Cardiac muscle cell (in vitro differentiated cells and primary cell): Measurements from ENCODE around the gene CDH4. TPM values are rescaled to one million over a fixed set of nuclear protein-coding genes. Genes with fewer than 3 reads are reported as not detected.
A peak's percentile ranks its signal among the peaks of the same experiment; 100 is the strongest.

Experiments
- DNase-seq, 2 donors: peaks; one replicate each; pipeline versions ENCODE4 v3.0.0 to v3.0.0-alpha.2; 2010 to 2017; ENCODE audit warnings: low read depth in 1 of 2, low spot score in 1 of 2
- H3K27ac ChIP-seq: fragments of 200-600 bp; sonication (generic); 2 replicates; pipeline ENCODE4 v1.5.1; 2016
- H3K27me3 ChIP-seq: fragments of 200-600 bp; sonication (generic); 2 replicates; pipeline ENCODE4 v1.6.0; 2016; ENCODE audit warnings: control low read depth
- H3K36me3 ChIP-seq: fragments of 200-600 bp; sonication (generic); 2 replicates; pipeline ENCODE4 v1.5.1; 2016; ENCODE audit warnings: control low read depth
- H3K4me1 ChIP-seq: fragments of 200-600 bp; sonication (generic); 2 replicates; pipeline ENCODE4 v1.8.1; 2017; ENCODE audit warnings: low read depth, mild to moderate bottlenecking, mixed run types
- H3K4me3 ChIP-seq: fragments of 200-600 bp; sonication (generic); 2 replicates; pipeline ENCODE4 v1.5.1; 2016; ENCODE audit warnings: mild to moderate bottlenecking
- H3K9me3 ChIP-seq: fragments of 200-600 bp; sonication (generic); 2 replicates; pipeline ENCODE4 v1.5.1; 2017; ENCODE audit warnings: low read depth, mild to moderate bottlenecking, control low read depth
- polyA plus RNA-seq: library from polyadenylated mRNA; unstranded; fragments of >200 nt; fragmentation: Nextera tagmentation; extraction: Ambion mirVana; gene quantifications from 2 replicates; pipeline ENCODE4 v1.2.1, GENCODE V29; 2016
- total RNA-seq: library from RNA; depleted of rRNA; stranded (reverse); fragments of >200 nt; gene quantifications from 2 replicates; pipeline ENCODE4 v1.2.3, GENCODE V29; 2016
- TF ChIP-seq, protein P1 (sequence below): IDR thresholded peaks from 2 replicates; pipeline ENCODE4 v1.5.1; 2012; ENCODE audit warnings: low read depth, mild to moderate bottlenecking, low read length

CDH4 gene
- total and polyA plus RNA-seq, 2 experiments from 2014 or later, result 0.43 to 0.80 TPM

DNA sequence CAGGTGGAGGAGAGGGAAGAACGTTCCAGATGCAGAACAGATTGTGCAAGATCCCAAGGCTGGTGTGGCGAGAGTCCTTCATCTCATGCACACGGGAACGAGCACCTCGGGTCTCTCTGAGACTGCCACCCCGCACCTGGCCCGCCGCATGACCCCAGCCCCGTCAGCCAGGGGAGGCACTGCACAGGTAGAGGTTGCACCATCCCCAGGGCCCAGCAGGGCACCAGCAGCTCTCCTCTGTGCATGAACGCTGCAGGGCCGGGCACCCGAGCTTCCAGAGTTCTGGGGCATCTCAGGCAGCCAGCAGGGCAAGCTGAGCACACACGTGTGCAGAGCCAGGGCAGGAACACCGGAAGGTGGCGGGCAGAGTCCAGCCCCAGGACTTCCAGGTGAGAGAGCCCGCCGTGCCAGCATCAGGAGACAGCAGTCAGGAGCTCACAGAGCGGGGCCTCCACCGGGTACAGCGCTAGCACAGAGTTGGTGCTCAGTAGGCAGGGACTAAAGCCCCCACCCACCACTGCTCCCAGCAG, 620.4 kb downstream of the CDH4 start:
- no peak overlapping the region for H3K27ac ChIP-seq
- DNase-seq, result no peak
- H3K4me3 ChIP-seq, result no peak overlapping the region
- no peaks in the 10 kb centered on the region for H3K4me1 ChIP-seq
- H3K9me3 ChIP-seq, result no peaks in the 10 kb centered on the region
- TF ChIP-seq, protein P1, sequence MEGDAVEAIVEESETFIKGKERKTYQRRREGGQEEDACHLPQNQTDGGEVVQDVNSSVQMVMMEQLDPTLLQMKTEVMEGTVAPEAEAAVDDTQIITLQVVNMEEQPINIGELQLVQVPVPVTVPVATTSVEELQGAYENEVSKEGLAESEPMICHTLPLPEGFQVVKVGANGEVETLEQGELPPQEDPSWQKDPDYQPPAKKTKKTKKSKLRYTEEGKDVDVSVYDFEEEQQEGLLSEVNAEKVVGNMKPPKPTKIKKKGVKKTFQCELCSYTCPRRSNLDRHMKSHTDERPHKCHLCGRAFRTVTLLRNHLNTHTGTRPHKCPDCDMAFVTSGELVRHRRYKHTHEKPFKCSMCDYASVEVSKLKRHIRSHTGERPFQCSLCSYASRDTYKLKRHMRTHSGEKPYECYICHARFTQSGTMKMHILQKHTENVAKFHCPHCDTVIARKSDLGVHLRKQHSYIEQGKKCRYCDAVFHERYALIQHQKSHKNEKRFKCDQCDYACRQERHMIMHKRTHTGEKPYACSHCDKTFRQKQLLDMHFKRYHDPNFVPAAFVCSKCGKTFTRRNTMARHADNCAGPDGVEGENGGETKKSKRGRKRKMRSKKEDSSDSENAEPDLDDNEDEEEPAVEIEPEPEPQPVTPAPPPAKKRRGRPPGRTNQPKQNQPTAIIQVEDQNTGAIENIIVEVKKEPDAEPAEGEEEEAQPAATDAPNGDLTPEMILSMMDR, result no peak
- H3K27me3 ChIP-seq, result no peaks in the 10 kb centered on the region
- H3K36me3 ChIP-seq, result no peaks in the 10 kb centered on the region

DNA sequence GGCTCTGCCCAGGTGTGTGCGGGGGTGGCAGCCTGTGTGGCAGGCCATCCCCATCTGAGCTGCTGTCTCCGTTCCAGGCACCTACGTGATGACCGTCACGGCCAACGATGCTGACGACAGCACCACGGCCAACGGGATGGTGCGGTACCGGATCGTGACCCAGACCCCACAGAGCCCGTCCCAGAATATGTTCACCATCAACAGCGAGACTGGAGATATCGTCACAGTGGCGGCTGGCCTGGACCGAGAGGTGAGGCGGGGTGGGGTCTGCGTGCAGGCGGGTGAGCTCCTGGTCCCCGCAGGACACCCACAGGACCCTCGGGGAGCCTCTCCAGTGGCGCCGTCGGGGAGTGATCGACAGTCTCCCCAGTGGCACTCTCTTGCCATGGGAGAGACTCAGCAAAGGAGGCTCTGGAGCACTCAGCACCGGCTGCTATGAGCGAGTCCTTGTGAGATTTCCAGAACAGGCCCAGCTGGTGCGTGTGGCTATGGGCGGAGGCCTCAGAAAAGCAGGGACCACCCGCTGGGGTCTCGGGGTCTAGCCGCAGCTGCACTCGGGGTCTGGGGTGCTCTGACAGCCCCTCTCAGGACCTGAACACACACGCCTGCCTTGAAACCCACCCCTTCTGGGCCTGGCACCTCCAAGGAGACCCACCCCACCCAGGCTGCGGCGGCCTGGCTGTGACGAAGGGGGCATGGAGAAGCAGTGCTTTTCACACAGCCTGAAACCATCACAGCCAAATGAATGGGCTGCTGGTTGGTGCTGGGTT, 621.8 kb downstream of the CDH4 start:
- DNase-seq, result no peak
- Histone ChIP-seq H3K27ac (no peak overlapping the region), H3K36me3 (no peaks in the 10 kb centered on the region), H3K4me3 (no peak overlapping the region), H3K4me1 (no peaks in the 10 kb centered on the region), H3K27me3 (no peaks in the 10 kb centered on the region), H3K9me3 (no peaks in the 10 kb centered on the region)
- TF ChIP-seq, protein P1, result no peak

DNA sequence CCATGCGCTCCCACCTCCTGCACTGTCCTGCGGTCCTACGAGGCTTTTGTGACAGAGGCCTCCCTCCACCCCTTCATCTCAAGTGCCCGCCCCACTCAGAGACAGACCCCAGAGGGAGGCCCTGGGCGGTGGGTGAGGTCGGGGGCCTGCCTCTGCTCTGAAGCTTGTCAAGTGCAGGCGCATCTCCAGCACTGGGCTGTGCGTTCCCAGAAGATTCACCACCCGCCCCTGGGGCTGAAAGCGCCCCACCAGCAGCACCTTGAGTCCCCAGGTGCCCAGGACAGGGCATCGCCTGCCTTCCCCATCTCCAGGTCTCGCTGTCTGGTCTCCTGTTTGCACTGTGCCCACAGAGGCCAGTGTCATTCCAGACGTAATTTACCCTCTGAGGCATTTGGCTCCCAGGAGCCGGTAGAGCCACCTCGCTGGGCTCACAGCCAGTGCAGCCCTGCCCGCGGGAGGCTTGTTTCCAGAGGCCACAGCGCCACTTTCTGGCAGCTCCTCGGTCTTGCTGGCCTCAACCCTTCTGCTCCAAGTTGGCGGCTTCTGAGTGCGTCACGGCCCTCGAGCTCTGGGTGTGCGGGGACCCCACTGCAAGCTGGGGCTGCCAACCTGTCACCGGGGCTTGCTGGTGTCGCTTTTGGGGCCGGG, 622.5 kb downstream of the CDH4 start:
- TF ChIP-seq, protein P1, result peak; percentile 5
- H3K27me3 ChIP-seq, result no peaks in the 10 kb centered on the region

DNA sequence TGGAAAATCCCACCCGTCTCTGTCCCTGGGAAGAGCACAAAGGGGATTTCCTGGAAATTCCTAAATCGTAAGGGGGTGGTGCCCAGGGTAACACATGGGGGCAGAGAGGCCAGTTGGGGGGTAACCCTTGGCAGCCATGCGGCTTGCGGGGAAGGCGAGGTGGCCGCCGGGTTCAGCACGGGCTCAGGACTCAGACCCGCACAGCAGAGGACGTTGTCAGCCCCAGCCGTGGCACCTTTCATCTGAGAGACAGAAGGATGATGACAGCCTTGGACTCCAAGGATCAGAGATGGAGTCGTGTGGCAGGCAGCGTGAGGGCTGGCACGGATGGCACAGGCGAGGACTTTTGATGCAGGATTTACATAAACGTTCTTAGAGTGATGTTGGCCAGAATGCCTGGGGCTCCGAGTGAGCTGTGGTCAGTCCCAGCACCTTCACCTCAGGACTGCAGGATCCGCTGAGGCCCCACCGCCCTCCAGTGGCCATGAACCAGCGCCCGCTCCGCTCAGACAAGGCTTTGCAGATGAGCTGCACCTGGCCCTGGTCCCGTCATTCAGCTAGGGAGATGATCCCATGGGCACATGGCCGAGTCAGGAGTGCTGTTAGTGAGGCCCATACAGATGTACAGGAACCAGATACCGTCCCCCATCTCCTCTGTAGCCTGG, 623.3 kb downstream of the CDH4 start:
- Histone ChIP-seq H3K27me3 (no peaks in the 10 kb centered on the region), H3K4me3 (no peak overlapping the region), H3K4me1 (no peaks in the 10 kb centered on the region), H3K27ac (no peak overlapping the region), H3K36me3 (no peaks in the 10 kb centered on the region), H3K9me3 (no peaks in the 10 kb centered on the region)
- peak in 1 of 2 donors; percentile 34 for DNase-seq
- TF ChIP-seq, protein P1, result no peak

More for the DNA sequence above, 622.5 kb downstream of the CDH4 start:
- Histone ChIP-seq H3K36me3 (no peaks in the 10 kb centered on the region), H3K27ac (no peak overlapping the region), H3K4me3 (no peak overlapping the region), H3K4me1 (no peaks in the 10 kb centered on the region), H3K9me3 (no peaks in the 10 kb centered on the region)
- peak in 1 of 2 donors; percentile 43 for DNase-seq

DNA sequence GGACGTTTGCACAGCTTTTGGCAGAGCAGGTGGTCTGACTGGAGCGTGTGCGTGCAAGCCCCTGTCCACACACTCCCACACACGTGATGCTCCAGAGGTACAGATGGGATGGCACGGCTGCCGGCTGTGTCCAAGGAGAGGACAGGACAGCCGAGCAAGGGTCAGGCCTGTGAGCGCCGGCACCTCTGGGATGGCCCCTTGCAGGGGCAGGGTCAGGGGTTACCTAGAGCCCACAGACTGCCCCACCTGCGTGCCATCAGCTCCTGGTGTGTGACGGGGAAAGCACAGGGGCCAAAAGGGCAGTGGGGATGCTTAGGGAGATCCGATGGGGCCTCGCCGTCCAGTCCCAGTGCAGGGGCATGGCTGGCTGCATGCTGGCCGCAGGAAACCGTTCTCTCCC, 623.9 kb downstream of the CDH4 start:
- Histone ChIP-seq H3K4me3 (no peak overlapping the region), H3K4me1 (no peaks in the 10 kb centered on the region), H3K27ac (no peak overlapping the region), H3K36me3 (no peaks in the 10 kb centered on the region), H3K9me3 (no peaks in the 10 kb centered on the region), H3K27me3 (no peaks in the 10 kb centered on the region)
- DNase-seq, result no peak
- TF ChIP-seq, protein P1, result no peak
